HEK293 (cell line): ENCODE data around the gene WLS.
A peak's percentile ranks its signal among the peaks of the same experiment; 100 is the strongest.

Experiments used
- BCL11A ChIP-seq: fragments of 450-650 bp; formaldehyde crosslinking; IDR thresholded peaks from 2 replicates; pipeline ENCODE4 v1.5.1; 2016; ENCODE audit warnings: low read depth, missing biosample characterization, missing genetic modification characterization
- GLIS2 ChIP-seq: fragments of 450-650 bp; formaldehyde crosslinking; IDR thresholded peaks from 2 replicates; pipeline ENCODE4 v1.5.1; 2016; ENCODE audit warnings: missing biosample characterization, missing genetic modification characterization
- HOXC10 ChIP-seq: sonication (generic); formaldehyde crosslinking; IDR thresholded peaks from 2 replicates; pipeline ENCODE4 v1.8.1; 2023; ENCODE audit warnings: mild to moderate bottlenecking, missing genetic modification reagents
- KLF1 ChIP-seq: fragments of 450-650 bp; formaldehyde crosslinking; IDR thresholded peaks from 2 replicates; pipeline ENCODE4 v1.5.1; 2016; ENCODE audit warnings: missing biosample characterization, missing genetic modification characterization
- KLF10 ChIP-seq: fragments of 450-650 bp; IDR thresholded peaks from 2 replicates; pipeline ENCODE4 v1.5.1; 2018; ENCODE audit warnings: missing biosample characterization, mild to moderate bottlenecking, missing genetic modification characterization
- OSR2 ChIP-seq: fragments of 450-650 bp; formaldehyde crosslinking; IDR thresholded peaks from 2 replicates; pipeline ENCODE4 v1.5.1; 2016; ENCODE audit warnings: missing biosample characterization, missing genetic modification characterization
- PRDM1 ChIP-seq: fragments of 450-650 bp; formaldehyde crosslinking; IDR thresholded peaks from 2 replicates; pipeline ENCODE4; 2016; ENCODE audit warnings: missing biosample characterization, missing genetic modification characterization
- RBAK ChIP-seq: fragments of 450-650 bp; formaldehyde crosslinking; IDR thresholded peaks from 2 replicates; pipeline ENCODE4 v1.5.1; 2016; ENCODE audit warnings: missing biosample characterization, missing genetic modification characterization
- SALL2 ChIP-seq: fragments of 450-650 bp; formaldehyde crosslinking; IDR thresholded peaks from 2 replicates; pipeline ENCODE4 v1.5.0; 2017; ENCODE audit warnings: missing biosample characterization, mild to moderate bottlenecking, missing genetic modification characterization, borderline replicate concordance
- SCRT1 ChIP-seq: fragments of 450-650 bp; formaldehyde crosslinking; IDR thresholded peaks from 2 replicates; pipeline ENCODE4 v1.5.1; 2016; ENCODE audit warnings: missing biosample characterization, missing genetic modification characterization, borderline replicate concordance
- SETDB1 ChIP-seq: IDR thresholded peaks from one replicate; pipeline ENCODE4 v1.6.1; 2017; ENCODE audit warnings: mild to moderate bottlenecking, low read length, moderate library complexity, mixed read lengths; ENCODE audit not compliant: insufficient read length
- TCF7L2 ChIP-seq: IDR thresholded peaks from 2 replicates; pipeline ENCODE4 v1.6.1; 2011; ENCODE audit warnings: low read depth, mild to moderate bottlenecking, inconsistent platforms, low read length, moderate library complexity, borderline replicate concordance
- ZBTB17 ChIP-seq: fragments of 450-650 bp; formaldehyde crosslinking; IDR thresholded peaks from 2 replicates; pipeline ENCODE4 v1.5.1; 2016; ENCODE audit warnings: missing biosample characterization, missing genetic modification characterization
- ZBTB7A ChIP-seq: fragments of 450-650 bp; formaldehyde crosslinking; IDR thresholded peaks from 2 replicates; pipeline ENCODE4 v1.5.1; 2016; ENCODE audit warnings: low read depth, missing biosample characterization, missing genetic modification characterization
- ZFHX2 ChIP-seq: fragments of 450-650 bp; formaldehyde crosslinking; conservative IDR thresholded peaks from 2 replicates; pipeline ENCODE4 v1.5.1; 2016; ENCODE audit warnings: missing biosample characterization, missing genetic modification characterization
- ZFP3 ChIP-seq: fragments of 450-650 bp; formaldehyde crosslinking; IDR thresholded peaks from 2 replicates; pipeline ENCODE4 v1.5.1; 2016; ENCODE audit warnings: low read depth, missing biosample characterization, missing genetic modification characterization
- ZNF133 ChIP-seq: fragments of 450-650 bp; formaldehyde crosslinking; IDR thresholded peaks from 2 replicates; pipeline ENCODE4 v1.5.1; 2016; ENCODE audit warnings: missing biosample characterization, missing genetic modification characterization
- ZNF138 ChIP-seq: fragments of 450-650 bp; formaldehyde crosslinking; IDR thresholded peaks from 2 replicates; pipeline ENCODE4 v1.5.1; 2016; ENCODE audit warnings: missing biosample characterization, missing genetic modification characterization, borderline replicate concordance
- ZNF155 ChIP-seq: fragments of 450-650 bp; formaldehyde crosslinking; IDR thresholded peaks from 2 replicates; pipeline ENCODE4 v1.5.1; 2016; ENCODE audit warnings: missing biosample characterization, missing genetic modification characterization
- ZNF174 ChIP-seq: fragments of 450-650 bp; formaldehyde crosslinking; IDR thresholded peaks from 2 replicates; pipeline ENCODE4 v1.5.0; 2017; ENCODE audit warnings: missing biosample characterization, mild to moderate bottlenecking, missing genetic modification characterization
- ZNF175 ChIP-seq: fragments of 450-650 bp; formaldehyde crosslinking; IDR thresholded peaks from 2 replicates; pipeline ENCODE4 v1.5.1; 2016; ENCODE audit warnings: missing biosample characterization, missing genetic modification characterization
- ZNF223 ChIP-seq: fragments of 450-650 bp; formaldehyde crosslinking; IDR thresholded peaks from 2 replicates; pipeline ENCODE4 v1.5.1; 2016; ENCODE audit warnings: missing biosample characterization, missing genetic modification characterization
- ZNF23 ChIP-seq: fragments of 450-650 bp; formaldehyde crosslinking; IDR thresholded peaks from 2 replicates; pipeline ENCODE4 v1.5.1; 2016; ENCODE audit warnings: missing biosample characterization, missing genetic modification characterization, borderline replicate concordance
- ZNF324 ChIP-seq: fragments of 450-650 bp; formaldehyde crosslinking; IDR thresholded peaks from 2 replicates; pipeline ENCODE4 v1.5.1; 2016; ENCODE audit warnings: missing biosample characterization, missing genetic modification characterization
- ZNF354C ChIP-seq: fragments of 450-650 bp; formaldehyde crosslinking; IDR thresholded peaks from 2 replicates; pipeline ENCODE4 v1.5.1; 2016; ENCODE audit warnings: missing biosample characterization, missing genetic modification characterization, low read depth, borderline replicate concordance
- ZNF48 ChIP-seq: fragments of 450-650 bp; formaldehyde crosslinking; IDR thresholded peaks from 2 replicates; pipeline ENCODE4 v1.5.1; 2016; ENCODE audit warnings: missing biosample characterization, missing genetic modification characterization
- ZNF544 ChIP-seq: fragments of 450-650 bp; formaldehyde crosslinking; IDR thresholded peaks from 2 replicates; pipeline ENCODE4 v1.5.0; 2017; ENCODE audit warnings: missing biosample characterization, missing genetic modification characterization
- ZNF561 ChIP-seq: fragments of 450-650 bp; IDR thresholded peaks from 2 replicates; pipeline ENCODE4 v1.5.1; 2018; ENCODE audit warnings: missing biosample characterization, missing genetic modification characterization, borderline replicate concordance
- ZNF585B ChIP-seq: fragments of 450-650 bp; formaldehyde crosslinking; IDR thresholded peaks from 2 replicates; pipeline ENCODE4 v1.5.1; 2016; ENCODE audit warnings: missing biosample characterization, missing genetic modification characterization
- ZNF660 ChIP-seq: fragments of 450-650 bp; IDR thresholded peaks from 2 replicates; pipeline ENCODE4 v1.5.1; 2018; ENCODE audit warnings: missing biosample characterization, mild to moderate bottlenecking, missing genetic modification characterization
- ZNF701 ChIP-seq: fragments of 450-650 bp; formaldehyde crosslinking; IDR thresholded peaks from 2 replicates; pipeline ENCODE4 v1.5.1; 2016; ENCODE audit warnings: missing biosample characterization, missing genetic modification characterization
- ZNF707 ChIP-seq: fragments of 450-650 bp; formaldehyde crosslinking; IDR thresholded peaks from 2 replicates; pipeline ENCODE4 v1.5.1; 2016; ENCODE audit warnings: missing biosample characterization, missing genetic modification characterization
- ZNF776 ChIP-seq: fragments of 450-650 bp; formaldehyde crosslinking; IDR thresholded peaks from 2 replicates; pipeline ENCODE4 v1.5.0; 2017; ENCODE audit warnings: missing biosample characterization, missing genetic modification characterization, borderline replicate concordance
- ZNF792 ChIP-seq: fragments of 450-650 bp; formaldehyde crosslinking; IDR thresholded peaks from 2 replicates; pipeline ENCODE4 v1.5.1; 2016; ENCODE audit warnings: missing biosample characterization, missing genetic modification characterization
- ZNF843 ChIP-seq: fragments of 450-650 bp; formaldehyde crosslinking; IDR thresholded peaks from 2 replicates; pipeline ENCODE4 v1.5.1; 2016; ENCODE audit warnings: missing biosample characterization, missing genetic modification characterization
- ZSCAN30 ChIP-seq: fragments of 450-650 bp; IDR thresholded peaks from 2 replicates; pipeline ENCODE4 v1.5.1; 2018; ENCODE audit warnings: missing biosample characterization, mild to moderate bottlenecking, missing genetic modification characterization, moderate library complexity
- TF ChIP-seq, protein P1 (sequence below): fragments of 450-650 bp; formaldehyde crosslinking; IDR thresholded peaks from 2 replicates; pipeline ENCODE4 v1.5.1; 2017; ENCODE audit warnings: missing biosample characterization, missing genetic modification characterization
- TF ChIP-seq, protein P2 (sequence below): fragments of 450-650 bp; formaldehyde crosslinking; IDR thresholded peaks from 2 replicates; pipeline ENCODE4 v1.5.1; 2016; ENCODE audit warnings: missing biosample characterization, missing genetic modification characterization
- TF ChIP-seq, protein P3 (sequence below): fragments of 450-650 bp; formaldehyde crosslinking; IDR thresholded peaks from 2 replicates; pipeline ENCODE4 v1.5.1; 2016; ENCODE audit warnings: missing biosample characterization, missing genetic modification characterization, low read depth

Gene WLS

DNA sequence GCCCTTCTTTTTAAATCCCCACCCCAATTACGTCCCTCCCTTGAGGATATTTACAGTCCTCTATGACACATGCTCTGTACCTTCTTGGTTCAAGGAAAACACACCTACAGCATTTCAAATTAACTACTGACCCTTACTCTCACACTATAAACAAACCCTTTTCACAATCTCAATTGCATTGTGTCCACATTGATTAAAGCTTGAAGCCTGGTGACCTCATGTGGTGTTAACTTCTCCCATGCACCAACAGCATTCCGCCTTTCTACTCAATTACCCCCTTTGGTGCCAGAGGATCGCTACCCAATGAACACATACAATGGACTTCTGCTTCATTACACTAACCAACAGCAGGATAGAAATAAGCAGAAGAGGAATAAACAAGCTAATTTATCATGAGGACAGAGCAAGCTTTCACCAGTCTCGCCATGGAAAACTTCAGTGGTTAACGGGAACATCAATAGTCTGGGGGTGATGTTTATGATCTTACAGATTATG is 15.2 kb downstream of the WLS start (continued):
- TF ChIP-seq ZNF324 (tag by site-specific recombination) (peak; percentile 75; the same call in 1 of the 2 replicates), OSR2 (tag by site-specific recombination) (peak; percentile 99), GLIS2 (tag by site-specific recombination) (peak; percentile 67), ZNF23 (no peak), ZNF175 (tag by site-specific recombination) (no peak), ZNF155 (no peak), BCL11A (tag by site-specific recombination) (no peak), ZNF660 (tag by site-specific recombination) (no peak), HOXC10 (CRISPR knock-in tag) (no peak), TCF7L2 (peak; percentile 94; the same call in 1 of the 2 replicates), ZNF354C (no peak), ZSCAN30 (tag by site-specific recombination) (peak; percentile 90), ZFHX2 (tag by site-specific recombination) (peak; percentile 81), ZNF174 (tag by site-specific recombination) (no peak), ZNF585B (no peak), PRDM1 (tag by site-specific recombination) (no peak), ZNF223 (0 out of 2 replicates have a peak, but pooled peaks have one; percentile 24), ZNF544 (tag by site-specific recombination) (no peak), RBAK (tag by site-specific recombination) (no peak), ZBTB7A (no peak), ZNF138 (tag by site-specific recombination) (no peak), KLF10 (tag by site-specific recombination) (peak; percentile 93), SETDB1 (peak; percentile 22), SCRT1 (tag by site-specific recombination) (peak; percentile 96), ZNF561 (tag by site-specific recombination) (0 out of 2 replicates have a peak, but pooled peaks have one; percentile 71), KLF1 (tag by site-specific recombination) (peak; percentile 93), ZFP3 (no peak), ZBTB17 (tag by site-specific recombination) (peak; percentile 87), ZNF792 (tag by site-specific recombination) (no peak; the same call in 1 of the 2 replicates), ZNF133 (no peak), SALL2 (tag by site-specific recombination) (no peak), ZNF707 (tag by site-specific recombination) (no peak), ZNF701 (tag by site-specific recombination) (no peak), ZNF776 (tag by site-specific recombination) (no peak), ZNF843 (peak; percentile 100), ZNF48 (tag by site-specific recombination) (no peak)
- TF ChIP-seq, protein P1, sequence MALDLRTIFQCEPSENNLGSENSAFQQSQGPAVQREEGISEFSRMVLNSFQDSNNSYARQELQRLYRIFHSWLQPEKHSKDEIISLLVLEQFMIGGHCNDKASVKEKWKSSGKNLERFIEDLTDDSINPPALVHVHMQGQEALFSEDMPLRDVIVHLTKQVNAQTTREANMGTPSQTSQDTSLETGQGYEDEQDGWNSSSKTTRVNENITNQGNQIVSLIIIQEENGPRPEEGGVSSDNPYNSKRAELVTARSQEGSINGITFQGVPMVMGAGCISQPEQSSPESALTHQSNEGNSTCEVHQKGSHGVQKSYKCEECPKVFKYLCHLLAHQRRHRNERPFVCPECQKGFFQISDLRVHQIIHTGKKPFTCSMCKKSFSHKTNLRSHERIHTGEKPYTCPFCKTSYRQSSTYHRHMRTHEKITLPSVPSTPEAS (tag by site-specific recombination) = no peak
- TF ChIP-seq, protein P2, sequence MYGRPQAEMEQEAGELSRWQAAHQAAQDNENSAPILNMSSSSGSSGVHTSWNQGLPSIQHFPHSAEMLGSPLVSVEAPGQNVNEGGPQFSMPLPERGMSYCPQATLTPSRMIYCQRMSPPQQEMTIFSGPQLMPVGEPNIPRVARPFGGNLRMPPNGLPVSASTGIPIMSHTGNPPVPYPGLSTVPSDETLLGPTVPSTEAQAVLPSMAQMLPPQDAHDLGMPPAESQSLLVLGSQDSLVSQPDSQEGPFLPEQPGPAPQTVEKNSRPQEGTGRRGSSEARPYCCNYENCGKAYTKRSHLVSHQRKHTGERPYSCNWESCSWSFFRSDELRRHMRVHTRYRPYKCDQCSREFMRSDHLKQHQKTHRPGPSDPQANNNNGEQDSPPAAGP (tag by site-specific recombination) = peak; percentile 99
- TF ChIP-seq, protein P3, sequence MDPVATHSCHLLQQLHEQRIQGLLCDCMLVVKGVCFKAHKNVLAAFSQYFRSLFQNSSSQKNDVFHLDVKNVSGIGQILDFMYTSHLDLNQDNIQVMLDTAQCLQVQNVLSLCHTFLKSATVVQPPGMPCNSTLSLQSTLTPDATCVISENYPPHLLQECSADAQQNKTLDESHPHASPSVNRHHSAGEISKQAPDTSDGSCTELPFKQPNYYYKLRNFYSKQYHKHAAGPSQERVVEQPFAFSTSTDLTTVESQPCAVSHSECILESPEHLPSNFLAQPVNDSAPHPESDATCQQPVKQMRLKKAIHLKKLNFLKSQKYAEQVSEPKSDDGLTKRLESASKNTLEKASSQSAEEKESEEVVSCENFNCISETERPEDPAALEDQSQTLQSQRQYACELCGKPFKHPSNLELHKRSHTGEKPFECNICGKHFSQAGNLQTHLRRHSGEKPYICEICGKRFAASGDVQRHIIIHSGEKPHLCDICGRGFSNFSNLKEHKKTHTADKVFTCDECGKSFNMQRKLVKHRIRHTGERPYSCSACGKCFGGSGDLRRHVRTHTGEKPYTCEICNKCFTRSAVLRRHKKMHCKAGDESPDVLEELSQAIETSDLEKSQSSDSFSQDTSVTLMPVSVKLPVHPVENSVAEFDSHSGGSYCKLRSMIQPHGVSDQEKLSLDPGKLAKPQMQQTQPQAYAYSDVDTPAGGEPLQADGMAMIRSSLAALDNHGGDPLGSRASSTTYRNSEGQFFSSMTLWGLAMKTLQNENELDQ (tag by site-specific recombination) = no peak
